ENCODE results near the gene LUZP4.
"Not testable (repeated sequence)": the region's sequence is repeated elsewhere in the genome, so short reads cannot be mapped to it uniquely, and the experiment has no call there.

LUZP4 gene

GRCh38 chrX:115339441-115340025 lies 50.0 kb downstream of the LUZP4 start:
- no peak for DNase-seq

- DNase-seq = no peak
Observed at GRCh38 chrX:115341421-115341820, 51.9 kb downstream of the LUZP4 start.

GRCh38 chrX:115344885-115345614 lies 55.5 kb downstream of the LUZP4 start:
- DNase-seq = no peak

- DNase-seq = no peak
Observed at GRCh38 chrX:115345615-115346014, 56.1 kb downstream of the LUZP4 start.

- not testable (repeated sequence) for DNase-seq
Observed at GRCh38 chrX:115346738-115347137, 57.2 kb downstream of the LUZP4 start.

- no peak for DNase-seq
Observed at GRCh38 chrX:115348446-115349225, 59.1 kb downstream of the LUZP4 start.

GRCh38 chrX:115350711-115351381 lies 61.3 kb downstream of the LUZP4 start:
- DNase-seq = no peak

GRCh38 chrX:115356369-115356768 lies 66.9 kb downstream of the LUZP4 start:
- DNase-seq = no peak

Measured in activated effector memory CD4-positive, alpha-beta T cell treated with Interleukin-2 at 50 U/mL for 16 hours (primary cell).